NCI-H460 (cell line): ENCODE data around the gene PCDHGB4. TPM values are rescaled to one million over a fixed set of nuclear protein-coding genes. Genes with fewer than 3 reads are reported as not detected.
"Not testable (repeated sequence)": the region's sequence is repeated elsewhere in the genome, so short reads cannot be mapped to it uniquely, and the experiment has no call there.

ENCODE experiments used
- DNase-seq: peaks from one replicate; pipeline ENCODE4 v3.0.0-alpha.2; 2016; ENCODE audit warnings: low read depth; ENCODE audit errors: extremely low read depth
- total RNA-seq: library from RNA; depleted of rRNA; stranded (reverse); fragments of >200 nt; shearing (Covaris generic); gene quantifications from 2 replicates; pipeline ENCODE4 v1.2.3, GENCODE V29; 2014

The PCDHGB4 gene
- total RNA-seq, 1 experiment from 2014 or later, result 5.6 TPM

DNA sequence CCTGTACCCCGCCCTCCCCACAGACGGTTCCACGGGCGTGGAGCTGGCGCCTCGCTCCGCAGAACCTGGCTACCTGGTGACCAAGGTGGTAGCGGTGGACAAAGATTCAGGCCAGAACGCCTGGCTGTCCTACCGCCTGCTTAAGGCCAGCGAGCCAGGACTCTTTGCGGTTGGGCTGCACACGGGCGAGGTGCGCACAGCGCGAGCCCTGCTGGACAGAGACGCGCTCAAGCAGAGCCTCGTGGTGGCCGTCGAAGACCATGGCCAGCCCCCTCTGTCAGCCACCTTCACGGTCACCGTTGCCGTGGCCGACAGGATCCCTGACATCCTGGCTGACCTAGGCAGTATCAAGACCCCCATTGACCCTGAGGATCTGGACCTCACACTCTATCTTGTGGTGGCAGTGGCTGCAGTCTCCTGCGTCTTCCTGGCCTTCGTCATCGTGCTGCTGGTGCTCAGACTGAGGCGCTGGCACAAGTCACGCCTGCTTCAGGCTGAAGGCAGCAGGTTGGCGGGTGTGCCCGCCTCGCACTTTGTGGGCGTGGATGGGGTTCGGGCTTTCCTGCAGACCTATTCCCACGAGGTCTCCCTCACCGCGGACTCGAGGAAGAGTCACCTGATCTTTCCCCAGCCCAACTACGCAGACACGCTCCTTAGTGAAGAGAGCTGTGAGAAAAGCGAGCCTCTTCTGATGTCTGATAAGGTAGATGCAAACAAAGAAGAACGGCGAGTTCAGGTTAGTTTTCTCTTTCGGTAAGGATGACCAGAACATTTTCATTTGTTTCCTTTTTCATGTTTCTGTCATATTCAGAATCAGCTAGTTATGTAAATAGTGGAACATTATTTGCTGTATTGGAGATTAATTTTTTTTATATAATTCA lies 21.2 kb upstream of the PCDHGB4 start:
- no peak for DNase-seq

GRCh38 chr5:141369994-141370848 lies 17.3 kb upstream of the PCDHGB4 start, which contains the start of gene PCDHGB3:
Gene PCDHGB3 (plus strand): TSS chr5:141370242. CDS start chr5:141370395, 153 bp downstream.
- DNase-seq, result no peak

- DNase-seq, result no peak
Measured at GRCh38 chr5:141371572-141372475, 15.7 kb upstream of the PCDHGB4 start.

- DNase-seq, result no peak
Measured at GRCh38 chr5:141373673-141374317, 13.7 kb upstream of the PCDHGB4 start, which contains the start of gene PCDHGA6. Gene PCDHGA6 (plus strand): TSS chr5:141373891. CDS start chr5:141374084, 193 bp downstream.

DNA sequence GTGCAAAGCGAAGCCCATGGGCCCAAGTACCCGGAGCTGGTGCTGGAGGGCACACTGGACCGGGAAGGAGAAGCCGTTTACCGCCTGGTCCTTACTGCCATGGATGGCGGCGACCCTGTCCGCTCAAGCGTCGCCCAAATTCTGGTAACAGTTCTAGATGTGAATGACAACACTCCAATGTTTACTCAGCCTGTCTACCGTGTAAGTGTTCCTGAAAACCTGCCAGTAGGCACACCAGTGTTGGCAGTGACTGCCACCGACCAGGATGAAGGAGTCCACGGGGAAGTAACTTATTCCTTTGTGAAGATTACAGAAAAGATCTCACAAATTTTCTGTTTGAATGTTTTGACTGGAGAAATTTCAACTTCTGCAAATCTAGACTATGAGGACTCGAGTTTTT lies 12.9 kb upstream of the PCDHGB4 start:
- no peak for DNase-seq

GRCh38 chr5:141375444-141376155 lies 11.9 kb upstream of the PCDHGB4 start:
- DNase-seq, result not testable (repeated sequence)

DNA sequence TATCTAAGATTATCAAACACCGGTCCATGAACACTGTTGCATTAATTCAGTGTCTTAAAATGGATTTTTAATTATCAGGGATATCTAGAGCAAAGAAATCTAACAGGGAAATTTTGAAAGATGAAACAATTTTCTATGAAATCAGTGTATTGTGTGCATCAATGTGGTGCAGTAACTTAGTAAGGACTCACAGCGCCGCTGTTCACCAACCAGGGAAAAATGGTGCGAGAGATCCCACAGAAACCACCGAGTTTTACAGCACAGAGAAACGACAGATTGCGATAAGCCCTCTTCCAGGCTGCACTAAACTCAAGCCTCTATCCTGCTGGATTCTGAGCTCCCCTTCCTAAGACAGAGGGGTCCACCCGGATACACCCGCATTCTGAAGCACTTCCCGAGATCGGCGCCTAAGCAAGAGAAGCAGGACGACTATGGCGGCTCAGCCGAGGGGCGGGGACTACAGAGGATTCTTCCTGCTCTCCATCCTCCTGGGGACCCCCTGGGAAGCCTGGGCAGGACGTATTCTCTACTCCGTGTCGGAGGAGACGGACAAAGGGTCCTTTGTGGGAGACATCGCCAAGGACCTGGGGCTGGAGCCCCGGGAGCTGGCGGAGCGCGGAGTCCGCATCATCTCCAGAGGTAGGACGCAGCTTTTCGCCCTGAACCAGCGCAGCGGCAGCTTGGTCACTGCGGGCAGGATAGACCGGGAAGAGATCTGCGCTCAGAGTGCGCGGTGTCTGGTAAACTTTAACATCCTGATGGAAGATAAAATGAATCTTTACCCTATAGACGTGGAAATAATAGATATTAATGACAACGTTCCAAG lies 4.8 kb upstream of the PCDHGB4 start, which contains the start of gene PCDHGA7:
TSS of gene PCDHGA7 (plus strand) at position 274 of the 826 bp plus-strand sequence. CDS start at position 432, 158 bp downstream.
- no peak for DNase-seq

- DNase-seq, result no peak
Measured at GRCh38 chr5:141383345-141383744, 4.2 kb upstream of the PCDHGB4 start.

DNA sequence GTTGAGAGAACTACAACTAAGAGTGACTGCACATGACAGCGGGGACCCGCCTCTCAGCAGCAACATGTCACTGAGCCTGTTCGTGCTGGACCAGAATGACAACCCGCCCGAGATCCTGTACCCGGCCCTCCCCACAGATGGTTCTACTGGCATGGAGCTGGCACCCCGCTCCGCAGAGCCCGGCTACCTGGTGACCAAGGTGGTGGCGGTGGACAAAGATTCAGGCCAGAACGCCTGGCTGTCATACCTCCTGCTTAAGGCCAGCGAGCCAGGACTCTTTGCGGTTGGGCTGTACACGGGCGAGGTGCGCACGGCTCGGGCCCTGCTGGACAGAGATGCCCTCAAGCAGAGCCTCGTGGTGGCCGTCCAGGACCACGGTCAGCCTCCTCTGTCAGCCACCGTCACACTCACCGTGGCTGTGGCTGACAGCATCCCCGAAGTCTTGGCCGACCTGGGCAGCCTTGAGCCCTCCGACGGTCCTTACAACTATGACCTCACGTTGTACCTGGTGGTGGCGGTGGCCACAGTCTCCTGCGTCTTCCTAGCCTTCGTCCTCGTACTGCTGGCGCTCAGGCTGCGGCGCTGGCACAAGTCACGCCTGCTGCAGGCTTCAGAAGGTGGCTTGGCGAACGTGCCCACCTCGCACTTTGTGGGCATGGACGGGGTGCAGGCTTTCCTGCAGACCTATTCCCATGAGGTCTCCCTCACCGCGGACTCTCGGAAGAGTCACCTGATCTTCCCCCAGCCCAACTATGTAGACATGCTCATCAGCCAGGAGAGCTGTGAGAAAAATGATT lies 2.8 kb upstream of the PCDHGB4 start:
- no peak for DNase-seq

- DNase-seq, result no peak
Measured at GRCh38 chr5:141388661-141389060, 1.2 kb downstream of the PCDHGB4 start.

GRCh38 chr5:141389153-141390042 lies 1.9 kb downstream of the PCDHGB4 start:
- no peak for DNase-seq

DNA sequence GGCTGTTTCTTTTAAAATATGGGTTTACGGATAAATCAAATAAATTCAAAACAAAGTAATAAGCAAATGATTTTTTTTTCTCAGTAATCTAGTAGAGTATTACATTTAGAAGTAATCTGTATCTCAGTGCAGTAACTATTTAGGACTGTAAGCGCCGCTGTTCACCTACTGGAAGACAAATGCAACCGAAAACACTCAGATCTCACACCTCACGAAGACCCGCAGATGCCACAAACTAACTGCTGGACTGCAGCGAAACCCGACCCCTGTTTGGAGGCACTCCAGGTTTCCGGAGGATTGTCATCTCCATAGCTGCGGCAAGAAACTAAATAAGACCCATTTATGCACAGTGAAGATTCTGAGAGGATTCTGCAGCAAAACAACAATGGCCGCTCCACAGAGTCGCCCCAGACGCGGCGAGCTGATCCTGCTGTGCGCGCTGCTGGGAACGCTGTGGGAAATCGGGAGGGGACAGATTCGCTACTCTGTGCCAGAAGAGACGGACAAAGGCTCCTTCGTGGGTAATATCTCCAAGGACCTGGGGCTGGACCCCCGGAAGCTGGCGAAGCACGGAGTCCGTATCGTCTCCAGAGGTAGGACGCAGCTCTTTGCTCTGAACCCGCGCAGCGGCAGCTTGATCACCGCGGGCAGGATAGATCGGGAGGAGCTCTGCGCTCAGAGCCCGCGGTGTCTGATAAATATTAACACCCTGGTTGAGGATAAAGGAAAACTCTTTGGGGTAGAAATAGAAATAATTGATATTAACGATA lies 5.1 kb downstream of the PCDHGB4 start, which contains the start of gene PCDHGA8:
TSS of gene PCDHGA8 (plus strand) at position 205 of the 770 bp plus-strand sequence. CDS start at position 386, 181 bp downstream.
- no peak for DNase-seq

GRCh38 chr5:141393267-141393666 lies 5.8 kb downstream of the PCDHGB4 start:
- DNase-seq, result no peak

GRCh38 chr5:141394401-141395187 lies 7.1 kb downstream of the PCDHGB4 start:
- not testable (repeated sequence) for DNase-seq
